A172 (cell line): ENCODE measurements around the gene MCU. TPM values are rescaled to one million over a fixed set of nuclear protein-coding genes. Genes with fewer than 3 reads are reported as not detected.

Source experiments
- DNase-seq: peaks from one replicate; pipeline ENCODE4 v3.0.0-alpha.2; 2015; ENCODE audit warnings: low spot score
- total RNA-seq: library from RNA; depleted of rRNA; stranded (reverse); fragments of >200 nt; shearing (Covaris generic); gene quantifications from 2 replicates; pipeline ENCODE4 v1.2.3, GENCODE V29; 2014

The MCU gene
- total RNA-seq, 1 experiment from 2014 or later, result 65.2 TPM

GRCh38 chr10:72802332-72802731 lies 110.4 kb downstream of the MCU start:
- peak; percentile 18 for DNase-seq

GRCh38 chr10:72802763-72803505 lies 111.0 kb downstream of the MCU start:
- DNase-seq, result peak; percentile 36

- DNase-seq, result no peak
Measured at GRCh38 chr10:72808001-72808400, 116.1 kb downstream of the MCU start.

GRCh38 chr10:72809006-72809405 lies 117.1 kb downstream of the MCU start:
- no peak for DNase-seq

GRCh38 chr10:72810976-72811375 lies 119.0 kb downstream of the MCU start:
- no peak for DNase-seq

GRCh38 chr10:72812415-72812752 lies 120.4 kb downstream of the MCU start:
- DNase-seq, result no peak

- peak; percentile 78 for DNase-seq
Measured at GRCh38 chr10:72812753-72813430, 120.9 kb downstream of the MCU start.

GRCh38 chr10:72814099-72814790 lies 122.3 kb downstream of the MCU start:
- DNase-seq, result no peak

- no peak for DNase-seq
Measured at GRCh38 chr10:72816565-72816964, 124.6 kb downstream of the MCU start.

- DNase-seq, result no peak
Measured at GRCh38 chr10:72818076-72818475, 126.1 kb downstream of the MCU start.

- no peak for DNase-seq
Measured at GRCh38 chr10:72819053-72819452, 127.1 kb downstream of the MCU start.

GRCh38 chr10:72821606-72822005 lies 129.7 kb downstream of the MCU start:
- no peak for DNase-seq

- no peak for DNase-seq
Measured at GRCh38 chr10:72822342-72822986, 130.5 kb downstream of the MCU start.

GRCh38 chr10:72825163-72825562 lies 133.2 kb downstream of the MCU start:
- DNase-seq, result no peak

- no peak for DNase-seq
Measured at GRCh38 chr10:72826346-72826745, 134.4 kb downstream of the MCU start.

GRCh38 chr10:72828294-72828693 lies 136.4 kb downstream of the MCU start:
- DNase-seq, result no peak

- no peak for DNase-seq
Measured at GRCh38 chr10:72830625-72831024, 138.7 kb downstream of the MCU start.

GRCh38 chr10:72831696-72832409 lies 139.9 kb downstream of the MCU start:
- no peak for DNase-seq

- DNase-seq, result no peak
Measured at GRCh38 chr10:72832701-72833100, 140.8 kb downstream of the MCU start.

- DNase-seq, result peak; percentile 66
Measured at GRCh38 chr10:72834183-72834825, 142.4 kb downstream of the MCU start.

- DNase-seq, result no peak
Measured at GRCh38 chr10:72840319-72840718, 148.4 kb downstream of the MCU start.
